Astrocyte (in vitro differentiated cells and primary cell): ENCODE results near the gene DRG1. TPM values are rescaled to one million over a fixed set of nuclear protein-coding genes. Genes with fewer than 3 reads are reported as not detected.
A peak's percentile ranks its signal among the peaks of the same experiment; 100 is the strongest.

ENCODE experiments used
- DNase-seq: peaks from one replicate; pipeline ENCODE4 v3.0.0-alpha.2; 2010; ENCODE audit warnings: low read depth
- FAIRE-seq: peaks from 2 replicates; lab custom pipeline; 2011; peaks lifted over from hg19 to GRCh38; lab: Jason Lieb, UNC
- H2AFZ ChIP-seq: 2 replicates; pipeline ENCODE4 v1.6.0; 2012; ENCODE audit warnings: low read depth, low read length, inconsistent platforms
- H3K27ac ChIP-seq: 2 replicates; pipeline ENCODE4 v1.5.1; 2011; ENCODE audit warnings: low read depth, low read length, inconsistent platforms
- H3K27me3 ChIP-seq: 2 replicates; pipeline ENCODE4 v1.6.0; 2011; ENCODE audit warnings: low read length, inconsistent platforms; ENCODE audit not compliant: insufficient read depth
- H3K36me3 ChIP-seq: 2 replicates; pipeline ENCODE4 v1.5.1; 2011; ENCODE audit warnings: low read length, inconsistent platforms; ENCODE audit not compliant: insufficient read depth
- H3K4me1 ChIP-seq: 2 replicates; pipeline ENCODE4 v1.5.1; 2011; ENCODE audit warnings: low read length, inconsistent platforms; ENCODE audit not compliant: insufficient read depth
- H3K4me2 ChIP-seq: 2 replicates; pipeline ENCODE4 v1.6.0; 2012; ENCODE audit warnings: low read length, inconsistent platforms
- H3K4me3 ChIP-seq: 2 replicates; pipeline ENCODE4 v1.5.1; 2011; ENCODE audit warnings: low read depth, mild to moderate bottlenecking, low read length, inconsistent platforms; ENCODE audit not compliant: insufficient read depth
- H3K79me2 ChIP-seq: 2 replicates; pipeline ENCODE4 v1.6.0; 2012; ENCODE audit warnings: mild to moderate bottlenecking, low read length, inconsistent platforms; ENCODE audit not compliant: insufficient read depth
- H3K9ac ChIP-seq: 2 replicates; pipeline ENCODE4 v1.6.0; 2012; ENCODE audit warnings: mild to moderate bottlenecking, low read length, inconsistent platforms
- H3K9me3 ChIP-seq: 2 replicates; pipeline ENCODE4 v1.5.1; 2012; ENCODE audit warnings: low read depth, mild to moderate bottlenecking, low read length, inconsistent platforms; ENCODE audit not compliant: insufficient read depth
- H4K20me1 ChIP-seq: 2 replicates; pipeline ENCODE4 v1.6.0; 2012; ENCODE audit warnings: low read length, inconsistent platforms; ENCODE audit not compliant: insufficient read depth
- H3K27ac Mint-ChIP-seq: one replicate; pipeline ENCODE4 v1.8.0; 2021; ENCODE audit warnings: mild to moderate bottlenecking, mixed read lengths; ENCODE audit not compliant: unreplicated experiment
- H3K27me3 Mint-ChIP-seq: one replicate; pipeline ENCODE4 v1.8.0; 2021; ENCODE audit warnings: low read depth, mixed read lengths; ENCODE audit not compliant: unreplicated experiment
- H3K36me3 Mint-ChIP-seq: one replicate; pipeline ENCODE4 v1.8.0; 2021; ENCODE audit warnings: low read depth, mixed read lengths; ENCODE audit not compliant: unreplicated experiment
- H3K4me1 Mint-ChIP-seq: one replicate; pipeline ENCODE4 v1.8.0; 2021; ENCODE audit warnings: low read depth, mixed read lengths; ENCODE audit not compliant: unreplicated experiment
- H3K4me3 Mint-ChIP-seq: one replicate; pipeline ENCODE4 v1.8.0; 2021; ENCODE audit warnings: mild to moderate bottlenecking, moderate library complexity, mixed read lengths; ENCODE audit not compliant: unreplicated experiment
- H3K9me3 Mint-ChIP-seq: one replicate; pipeline ENCODE4 v1.8.0; 2021; ENCODE audit warnings: mild to moderate bottlenecking, mixed read lengths; ENCODE audit not compliant: unreplicated experiment
- EZH2 ChIP-seq: IDR thresholded peaks from 2 replicates; pipeline ENCODE4 v1.6.1; 2012; ENCODE audit warnings: mild to moderate bottlenecking, low read length, inconsistent platforms; ENCODE audit not compliant: insufficient read depth
- total RNA-seq: library from RNA; stranded (reverse); gene quantifications from 2 replicates; pipeline ENCODE4 v1.2.1, GENCODE V29; 2021
- TF ChIP-seq, protein P1 (sequence below): IDR thresholded peaks from 2 replicates; pipeline ENCODE4 v1.5.1; 2011; ENCODE audit warnings: low read depth, mild to moderate bottlenecking, inconsistent platforms, low read length, moderate library complexity; ENCODE audit not compliant: insufficient read depth

DRG1 gene
- total RNA-seq, 1 donor from 2014 or later: 59.6 TPM

- no peaks in the 10 kb centered on the region for H3K36me3 Mint-ChIP-seq
- Histone ChIP-seq H4K20me1 (no peaks in the 10 kb centered on the region), H3K4me1 (no peaks in the 10 kb centered on the region), H3K36me3 (no peaks in the 10 kb centered on the region), H3K9me3 (no peaks in the 10 kb centered on the region), H3K27me3 (no peaks in the 10 kb centered on the region), H3K27ac (no peak overlapping the region), H2AFZ (peak overlapping the region; percentile 56), H3K4me3 (no peak overlapping the region), H3K9ac (no peak overlapping the region), H3K4me2 (peak overlapping the region; percentile 30), H3K79me2 (no peaks in the 10 kb centered on the region)
- no peak overlapping the region for H3K4me3 Mint-ChIP-seq
- H3K9me3 Mint-ChIP-seq: peaks cover 2% of the 10 kb centered on the region
- DNase-seq (no peak), FAIRE-seq (no peak)
- H3K4me1 Mint-ChIP-seq: peaks cover 2% of the 10 kb centered on the region
- H3K27me3 Mint-ChIP-seq: no peaks in the 10 kb centered on the region
- H3K27ac Mint-ChIP-seq: peak overlapping the region; percentile 36
- TF ChIP-seq, protein P1, sequence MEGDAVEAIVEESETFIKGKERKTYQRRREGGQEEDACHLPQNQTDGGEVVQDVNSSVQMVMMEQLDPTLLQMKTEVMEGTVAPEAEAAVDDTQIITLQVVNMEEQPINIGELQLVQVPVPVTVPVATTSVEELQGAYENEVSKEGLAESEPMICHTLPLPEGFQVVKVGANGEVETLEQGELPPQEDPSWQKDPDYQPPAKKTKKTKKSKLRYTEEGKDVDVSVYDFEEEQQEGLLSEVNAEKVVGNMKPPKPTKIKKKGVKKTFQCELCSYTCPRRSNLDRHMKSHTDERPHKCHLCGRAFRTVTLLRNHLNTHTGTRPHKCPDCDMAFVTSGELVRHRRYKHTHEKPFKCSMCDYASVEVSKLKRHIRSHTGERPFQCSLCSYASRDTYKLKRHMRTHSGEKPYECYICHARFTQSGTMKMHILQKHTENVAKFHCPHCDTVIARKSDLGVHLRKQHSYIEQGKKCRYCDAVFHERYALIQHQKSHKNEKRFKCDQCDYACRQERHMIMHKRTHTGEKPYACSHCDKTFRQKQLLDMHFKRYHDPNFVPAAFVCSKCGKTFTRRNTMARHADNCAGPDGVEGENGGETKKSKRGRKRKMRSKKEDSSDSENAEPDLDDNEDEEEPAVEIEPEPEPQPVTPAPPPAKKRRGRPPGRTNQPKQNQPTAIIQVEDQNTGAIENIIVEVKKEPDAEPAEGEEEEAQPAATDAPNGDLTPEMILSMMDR: no peak
- no peak for TF ChIP-seq EZH2
Observed at GRCh38 chr22:31393893-31394292, 5.5 kb upstream of the DRG1 start.

GRCh38 chr22:31394326-31394725 is 5.1 kb upstream of the DRG1 start:
- no peaks in the 10 kb centered on the region for H3K27me3 ChIP-seq
- H3K4me3 ChIP-seq: no peak overlapping the region
- no peaks in the 10 kb centered on the region for H3K36me3 ChIP-seq
- peaks cover 2% of the 10 kb centered on the region for H3K4me1 Mint-ChIP-seq
- no peaks in the 10 kb centered on the region for H3K79me2 ChIP-seq
- no peak overlapping the region for H3K4me3 Mint-ChIP-seq
- no peaks in the 10 kb centered on the region for H3K4me1 ChIP-seq
- FAIRE-seq: no peak
- TF ChIP-seq EZH2: no peak
- TF ChIP-seq, protein P1: no peak
- no peak overlapping the region for H3K27ac ChIP-seq
- no peak for DNase-seq
- H3K9me3 Mint-ChIP-seq: peaks cover 2% of the 10 kb centered on the region
- H3K36me3 Mint-ChIP-seq: no peaks in the 10 kb centered on the region
- H2AFZ ChIP-seq: peak overlapping the region; percentile 56
- no peak overlapping the region for H3K9ac ChIP-seq
- no peaks in the 10 kb centered on the region for H3K27me3 Mint-ChIP-seq
- H4K20me1 ChIP-seq: no peaks in the 10 kb centered on the region
- H3K27ac Mint-ChIP-seq: peak overlapping the region; percentile 54
- no peaks in the 10 kb centered on the region for H3K9me3 ChIP-seq
- H3K4me2 ChIP-seq: peak overlapping the region; percentile 30

- H3K9me3 Mint-ChIP-seq: peaks cover 2% of the 10 kb centered on the region
- Histone ChIP-seq H3K27me3 (no peaks in the 10 kb centered on the region), H3K79me2 (peaks cover 39% of the 10 kb centered on the region), H3K4me2 (no peak overlapping the region), H2AFZ (no peak overlapping the region), H3K27ac (no peak overlapping the region), H4K20me1 (peaks cover 21% of the 10 kb centered on the region), H3K9ac (no peak overlapping the region), H3K9me3 (no peaks in the 10 kb centered on the region), H3K36me3 (peaks cover 5% of the 10 kb centered on the region), H3K4me3 (no peak overlapping the region), H3K4me1 (peaks cover 5% of the 10 kb centered on the region)
- H3K27ac Mint-ChIP-seq: peak overlapping the region; percentile 34
- H3K36me3 Mint-ChIP-seq: no peaks in the 10 kb centered on the region
- H3K27me3 Mint-ChIP-seq: no peaks in the 10 kb centered on the region
- peaks cover 4% of the 10 kb centered on the region for H3K4me1 Mint-ChIP-seq
- TF ChIP-seq EZH2: no peak
- TF ChIP-seq, protein P1: no peak
- no peak for DNase-seq
- FAIRE-seq: no peak
- H3K4me3 Mint-ChIP-seq: peak overlapping the region; percentile 95
Observed at GRCh38 chr22:31398231-31398630, 1.2 kb upstream of the DRG1 start.
